Measurements from ENCODE around the gene SAMD3.
"Not testable (repeated sequence)": the region's sequence is repeated elsewhere in the genome, so short reads cannot be mapped to it uniquely, and the experiment has no call there.

SAMD3 gene

GRCh38 chr6:130207979-130208649, 14.6 kb downstream of the SAMD3 start:
- DNase-seq: no peak

DNA sequence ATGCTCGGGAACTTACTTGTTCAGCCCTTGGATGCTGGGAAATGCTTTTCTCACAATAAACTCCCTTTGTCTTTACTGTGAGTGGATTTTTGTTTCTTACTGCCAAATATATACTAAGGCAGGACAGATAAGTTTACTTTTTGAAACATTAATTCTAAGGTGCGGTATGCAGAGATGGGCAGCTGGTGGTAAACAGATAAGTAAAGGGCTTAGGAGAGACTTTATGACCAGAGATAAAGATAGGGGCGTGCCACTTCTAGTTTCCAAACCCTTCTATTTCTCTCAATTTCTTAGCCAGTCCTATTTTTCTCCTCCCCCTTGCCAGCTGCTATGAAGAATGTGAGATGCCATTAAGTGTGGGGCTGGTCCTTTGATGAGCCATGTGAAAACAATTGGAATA, 16.3 kb downstream of the SAMD3 start:
- no peak for DNase-seq

GRCh38 chr6:130204322-130204721, 18.4 kb downstream of the SAMD3 start:
- no peak for DNase-seq

- no peak for DNase-seq
Measured at GRCh38 chr6:130203370-130203769, 19.4 kb downstream of the SAMD3 start.

- peak; percentile 26 for DNase-seq
Measured at GRCh38 chr6:130202782-130203181, 20.0 kb downstream of the SAMD3 start.

GRCh38 chr6:130200020-130200419, 22.7 kb downstream of the SAMD3 start:
- DNase-seq: no peak

- DNase-seq: no peak
Measured at GRCh38 chr6:130198483-130199035, 24.2 kb downstream of the SAMD3 start.

GRCh38 chr6:130197816-130198482, 24.8 kb downstream of the SAMD3 start:
- not testable (repeated sequence) for DNase-seq

DNA sequence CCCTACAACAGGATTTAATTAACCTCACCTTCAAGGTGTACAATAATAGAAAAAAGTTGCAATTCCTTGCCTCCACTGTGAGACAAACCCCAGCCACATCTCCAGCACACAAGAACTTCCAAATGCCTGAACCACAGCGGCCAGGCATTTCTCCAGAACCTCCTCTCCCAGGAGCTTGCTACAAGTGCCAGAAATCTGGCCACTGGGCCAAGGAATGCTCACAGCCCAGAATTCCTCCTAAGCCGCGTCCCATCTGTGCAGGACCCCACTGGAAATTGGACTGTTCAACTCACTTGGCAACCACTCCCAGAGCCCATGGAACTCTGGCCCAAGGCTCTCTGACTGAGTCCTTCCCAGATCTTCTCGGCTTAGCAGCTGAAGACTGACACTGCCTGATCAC, 28.3 kb downstream of the SAMD3 start:
- DNase-seq: not testable (repeated sequence)

- no peak for DNase-seq
Measured at GRCh38 chr6:130190701-130191690, 31.8 kb downstream of the SAMD3 start.

- DNase-seq: no peak
Measured at GRCh38 chr6:130189531-130190397, 33.0 kb downstream of the SAMD3 start.

- no peak for DNase-seq
Measured at GRCh38 chr6:130188207-130188899, 34.4 kb downstream of the SAMD3 start.

GRCh38 chr6:130187335-130188206, 35.2 kb downstream of the SAMD3 start:
- no peak for DNase-seq

DNA sequence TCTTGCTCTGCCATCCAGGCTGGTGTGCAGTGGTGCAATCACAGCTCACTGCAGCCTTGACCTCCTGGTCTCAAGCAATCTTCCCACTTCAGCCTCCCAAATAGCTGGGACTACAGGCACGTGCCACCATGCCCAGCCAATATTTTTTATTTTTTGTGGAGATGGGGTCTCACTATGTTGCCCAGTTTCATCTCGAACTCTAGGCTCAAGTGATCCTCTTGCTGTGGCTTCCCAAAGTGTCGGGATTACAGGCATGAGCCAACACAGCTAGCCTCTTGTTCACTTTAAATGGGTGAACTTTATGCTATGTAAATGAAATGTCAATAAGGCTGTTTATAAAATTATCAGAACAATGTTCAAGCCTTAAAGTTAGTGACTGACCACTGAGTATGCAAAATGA, 37.1 kb downstream of the SAMD3 start:
- no peak for DNase-seq

- DNase-seq: peak; percentile 19
Measured at GRCh38 chr6:130183271-130184222, 39.2 kb downstream of the SAMD3 start.

DNA sequence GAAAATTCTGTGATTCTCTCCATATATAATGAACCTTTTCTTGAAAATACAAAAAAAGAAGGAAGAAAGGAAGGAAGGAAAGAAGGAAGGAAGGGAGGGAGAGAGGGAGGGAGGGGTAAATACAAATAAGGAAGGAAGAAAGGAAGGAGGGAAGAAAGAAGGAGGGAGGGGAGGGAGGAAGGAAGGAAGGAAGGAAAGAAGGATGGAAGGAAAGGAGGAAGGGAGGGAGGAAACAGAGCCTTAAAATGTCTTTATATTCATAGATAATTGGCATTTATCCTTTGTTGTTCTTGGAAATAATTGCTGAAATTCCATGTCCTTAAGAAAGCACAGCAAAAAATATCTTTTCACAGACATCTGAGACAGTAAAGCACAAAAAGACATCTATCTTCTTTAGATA, 40.3 kb downstream of the SAMD3 start:
- no peak for DNase-seq

GRCh38 chr6:130178692-130179091, 44.1 kb downstream of the SAMD3 start:
- DNase-seq: no peak

- DNase-seq: no peak
Measured at GRCh38 chr6:130176378-130176777, 46.4 kb downstream of the SAMD3 start.

DNA sequence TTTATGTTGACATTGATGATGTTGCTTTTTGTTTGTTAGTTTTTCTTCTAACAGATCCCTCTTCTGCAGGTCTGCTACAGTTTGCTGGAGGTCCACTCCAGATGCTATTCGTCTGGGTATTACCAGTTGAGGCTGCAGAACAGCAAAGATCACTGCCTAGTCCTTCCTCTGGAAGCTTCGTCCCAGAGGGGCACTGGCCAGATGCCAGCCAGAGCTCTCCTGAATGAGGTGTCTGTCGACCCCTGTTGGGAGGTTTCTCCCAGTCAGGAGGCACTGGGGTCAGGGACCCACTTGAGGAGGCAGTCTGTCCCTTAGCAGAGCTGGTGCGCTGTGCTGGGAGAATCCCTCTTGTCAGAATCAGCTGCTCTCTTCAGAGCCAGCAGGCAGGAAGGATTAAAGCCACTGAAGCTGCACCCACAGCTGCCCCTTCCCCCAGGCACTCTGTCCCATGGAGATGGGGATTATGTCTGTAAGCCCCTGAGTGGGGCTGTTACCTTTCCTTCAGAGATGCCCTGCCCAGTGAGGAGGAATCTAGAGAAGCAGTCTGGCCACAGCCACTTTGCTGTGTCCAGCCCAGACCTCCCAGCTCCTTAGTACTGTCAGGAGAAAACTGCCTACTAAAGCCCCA, 49.3 kb downstream of the SAMD3 start:
- not testable (repeated sequence) for DNase-seq

Data from stimulated activated CD4-positive, alpha-beta T cell treated with anti-CD3 and anti-CD28 coated beads, Interleukin-1b, Interleukin-23, amount 100 ng/mL, for 48 hours (primary cell).